ENCODE measurements around the gene TMEM253. TPM values are rescaled to one million over a fixed set of nuclear protein-coding genes. Genes with fewer than 3 reads are reported as not detected.

TMEM253 gene
- total RNA-seq, 1 experiment from 2014 or later = 0.24 TPM

GRCh38 chr14:21084396-21084795 lies 16.5 kb upstream of the TMEM253 start:
- CTCF ChIA-PET = no interaction called here
- DNase-seq = no peak
- no peak overlapping the region for H3K4me3 Mint-ChIP-seq (ENCODE audit: low read depth, unreplicated experiment)
- H3K4me1 Mint-ChIP-seq (ENCODE audit: low read depth, unreplicated experiment) = peaks cover 8% of the 10 kb centered on the region
- intact Hi-C loops (cut with micrococcal nuclease; ENCODE audit: unreplicated experiment) = no loop called here
- H3K27ac Mint-ChIP-seq (ENCODE audit: unreplicated experiment) = no peak overlapping the region
- no TSS peak for BruUV-seq (replicated peaks)
- H3K27me3 Mint-ChIP-seq (ENCODE audit: unreplicated experiment) = no peaks in the 10 kb centered on the region
- TF ChIP-seq CTCF (IDR thresholded peaks at IDR 0.05; ENCODE audit: unreplicated experiment) = no peak
- peaks cover 10% of the 10 kb centered on the region for H3K36me3 Mint-ChIP-seq (ENCODE audit: insufficient read depth, unreplicated experiment)
- no peaks in the 10 kb centered on the region for H3K9me3 Mint-ChIP-seq (ENCODE audit: low read depth, unreplicated experiment)

DNA sequence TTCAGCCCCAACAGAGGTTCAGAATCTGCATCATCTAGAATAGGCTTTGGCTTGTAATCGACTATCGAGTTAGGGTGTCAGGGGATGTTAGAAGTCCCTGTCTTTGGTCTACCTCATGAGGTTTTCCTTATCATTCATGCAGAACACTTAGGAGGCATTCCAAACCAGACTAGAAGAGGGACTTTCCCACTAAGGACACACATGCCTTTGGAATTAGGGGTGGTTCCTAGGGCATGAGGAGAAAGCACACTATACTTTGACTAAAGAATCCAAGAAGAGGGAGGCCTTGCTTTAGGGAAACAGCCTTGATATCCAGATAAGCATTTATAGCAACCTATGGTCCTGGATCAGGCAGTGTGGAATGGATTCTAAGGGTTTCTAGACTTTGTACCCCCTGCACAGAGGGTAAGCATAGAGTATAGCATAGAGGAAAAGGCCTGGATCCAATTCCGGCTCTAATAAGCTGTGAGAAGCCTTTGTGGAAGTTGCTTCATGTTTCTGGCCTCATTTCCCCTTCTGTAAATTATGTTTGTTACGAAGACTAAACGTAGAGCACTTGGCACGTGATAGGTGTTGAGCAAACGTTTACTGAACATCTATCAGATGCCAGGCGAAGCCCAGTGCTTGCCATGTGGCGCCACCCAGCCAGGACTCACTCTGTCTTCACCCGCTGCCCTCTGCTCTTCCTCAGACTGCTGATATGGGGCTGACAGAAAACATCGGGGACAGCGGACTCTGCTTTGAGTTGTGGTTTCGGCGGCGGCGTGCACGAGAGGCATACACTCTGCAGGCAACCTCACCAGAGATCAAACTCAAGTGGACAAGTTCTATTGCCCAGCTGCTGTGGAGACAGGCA lies 15.6 kb upstream of the TMEM253 start:
- Mint-ChIP-seq H3K36me3 (ENCODE audit: insufficient read depth, unreplicated experiment) (peaks cover 8% of the 10 kb centered on the region), H3K4me3 (ENCODE audit: low read depth, unreplicated experiment) (no peak overlapping the region), H3K4me1 (ENCODE audit: low read depth, unreplicated experiment) (peaks cover 8% of the 10 kb centered on the region), H3K27me3 (ENCODE audit: unreplicated experiment) (no peaks in the 10 kb centered on the region), H3K9me3 (ENCODE audit: low read depth, unreplicated experiment) (no peaks in the 10 kb centered on the region), H3K27ac (ENCODE audit: unreplicated experiment) (no peak overlapping the region)
- CTCF ChIA-PET = no interaction called here
- DNase-seq = no peak
- intact Hi-C loops (cut with micrococcal nuclease; ENCODE audit: unreplicated experiment) = no loop called here
- BruUV-seq (replicated peaks) = no TSS peak
- no peak for TF ChIP-seq CTCF (IDR thresholded peaks at IDR 0.05; ENCODE audit: unreplicated experiment)

- Mint-ChIP-seq H3K36me3 (ENCODE audit: insufficient read depth, unreplicated experiment) (peaks cover 18% of the 10 kb centered on the region), H3K4me1 (ENCODE audit: low read depth, unreplicated experiment) (peaks cover 8% of the 10 kb centered on the region), H3K27me3 (ENCODE audit: unreplicated experiment) (no peaks in the 10 kb centered on the region), H3K27ac (ENCODE audit: unreplicated experiment) (no peak overlapping the region), H3K9me3 (ENCODE audit: low read depth, unreplicated experiment) (no peaks in the 10 kb centered on the region), H3K4me3 (ENCODE audit: low read depth, unreplicated experiment) (no peak overlapping the region)
- intact Hi-C loops (cut with micrococcal nuclease; ENCODE audit: unreplicated experiment) = no loop called here
- CTCF ChIA-PET = interaction anchor here (0.7 kb wide), 1 partner anchor 19 kb away, joined by 3 read pairs; no protein-coding TSS in a partner anchor
- no TSS peak for BruUV-seq (replicated peaks)
- no peak for TF ChIP-seq CTCF (IDR thresholded peaks at IDR 0.05; ENCODE audit: unreplicated experiment)
- DNase-seq = no peak
Measured at GRCh38 chr14:21086908-21087293, 14.0 kb upstream of the TMEM253 start.

DNA sequence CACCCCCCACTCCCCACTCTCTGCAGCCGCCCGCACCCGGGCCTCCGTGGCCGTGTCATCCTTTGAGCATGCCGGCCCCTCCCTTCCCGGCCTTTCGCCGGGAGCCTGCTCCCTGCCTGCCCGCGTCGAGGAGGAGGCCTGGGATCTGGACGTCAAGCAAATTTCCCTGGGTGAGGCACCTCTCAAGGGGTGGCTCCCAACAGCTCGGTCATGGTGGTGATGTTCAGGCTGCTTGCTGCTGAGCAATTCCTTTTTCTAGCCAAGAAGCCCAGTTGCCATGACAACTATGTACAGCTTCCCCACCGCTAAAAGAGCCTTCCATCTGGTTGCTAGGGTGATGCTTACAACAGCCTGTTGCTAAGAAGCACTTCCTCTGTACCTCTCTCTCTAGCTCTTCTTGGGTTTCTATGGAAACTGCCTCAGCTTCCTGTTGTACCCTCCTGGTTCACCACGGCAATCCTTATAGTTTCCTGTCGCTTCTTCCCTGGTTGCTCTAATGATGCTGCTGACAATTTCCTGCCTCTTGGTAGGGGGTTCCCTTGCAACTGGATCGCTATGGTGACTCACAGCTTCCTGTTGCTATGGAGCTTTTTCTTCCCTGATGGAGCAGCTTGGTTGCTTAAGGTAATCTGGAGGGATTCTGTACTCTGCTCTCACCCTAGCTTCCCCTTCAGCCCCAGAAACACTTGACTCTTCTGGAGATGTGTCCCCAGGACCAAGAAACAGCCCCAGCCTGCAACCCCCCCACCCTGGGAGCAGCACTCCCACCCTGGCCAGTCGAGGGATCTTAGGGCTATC lies 13.4 kb upstream of the TMEM253 start:
- no TSS peak for BruUV-seq (replicated peaks)
- peaks cover 8% of the 10 kb centered on the region for H3K4me1 Mint-ChIP-seq (ENCODE audit: low read depth, unreplicated experiment)
- H3K9me3 Mint-ChIP-seq (ENCODE audit: low read depth, unreplicated experiment) = no peaks in the 10 kb centered on the region
- H3K4me3 Mint-ChIP-seq (ENCODE audit: low read depth, unreplicated experiment) = no peak overlapping the region
- TF ChIP-seq CTCF (IDR thresholded peaks at IDR 0.05; ENCODE audit: unreplicated experiment) = no peak
- H3K27me3 Mint-ChIP-seq (ENCODE audit: unreplicated experiment) = no peaks in the 10 kb centered on the region
- DNase-seq = no peak
- CTCF ChIA-PET = interaction anchor here (0.9 to 1.3 kb wide), 2 partner anchors 16 to 73 kb away, joined by 3 to 4 read pairs; no protein-coding TSS in a partner anchor
- intact Hi-C loops (cut with micrococcal nuclease; ENCODE audit: unreplicated experiment) = no loop called here
- H3K36me3 Mint-ChIP-seq (ENCODE audit: insufficient read depth, unreplicated experiment) = peaks cover 18% of the 10 kb centered on the region
- no peak overlapping the region for H3K27ac Mint-ChIP-seq (ENCODE audit: unreplicated experiment)

Measured in Calu3 (cell line).